ENCODE data around the gene MTA1. TPM values are rescaled to one million over a fixed set of nuclear protein-coding genes. Genes with fewer than 3 reads are reported as not detected.

Gene MTA1
- total RNA-seq, 1 donor from 2014 or later: 64.1 TPM

DNA sequence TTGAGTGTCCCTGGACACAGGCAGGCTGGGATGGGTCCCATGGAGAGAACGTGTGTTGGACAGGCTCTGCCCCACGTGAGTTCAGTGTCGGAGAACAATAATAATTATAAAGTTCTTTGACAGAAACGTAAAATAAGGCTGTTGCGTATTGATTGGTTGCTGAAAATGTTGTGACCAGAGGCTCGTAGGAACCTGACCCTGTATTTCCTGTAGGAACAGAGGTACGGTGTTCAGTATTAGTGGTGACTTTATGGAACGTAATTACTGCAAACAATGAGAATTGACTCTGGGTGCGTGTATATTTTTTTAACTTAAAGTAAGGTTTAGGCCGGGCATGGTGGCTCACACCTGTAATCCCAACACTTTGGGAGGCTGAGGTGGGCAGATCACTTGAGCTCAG is 7.8 kb downstream of the MTA1 start:
- TF ChIP-seq CTCF (conservative IDR thresholded peaks at IDR 0.05; ENCODE audit: low read depth, low read length): no peak
- no peak overlapping the region for H3K4me3 ChIP-seq (ENCODE audit: low read depth, low read length)
- DNase-seq (ENCODE audit: low read depth): no peak

- DNase-seq (ENCODE audit: low read depth): no peak
- no peak for TF ChIP-seq CTCF (conservative IDR thresholded peaks at IDR 0.05; ENCODE audit: low read depth, low read length)
- H3K4me3 ChIP-seq (ENCODE audit: low read depth, low read length): no peak overlapping the region
Observed at GRCh38 chr14:105427936-105428485, 8.4 kb downstream of the MTA1 start.

- no peak overlapping the region for H3K4me3 ChIP-seq (ENCODE audit: low read depth, low read length)
- TF ChIP-seq CTCF (conservative IDR thresholded peaks at IDR 0.05; ENCODE audit: low read depth, low read length): no peak
- no peak for DNase-seq (ENCODE audit: low read depth)
Observed at GRCh38 chr14:105430042-105430441, 10.4 kb downstream of the MTA1 start.

DNA sequence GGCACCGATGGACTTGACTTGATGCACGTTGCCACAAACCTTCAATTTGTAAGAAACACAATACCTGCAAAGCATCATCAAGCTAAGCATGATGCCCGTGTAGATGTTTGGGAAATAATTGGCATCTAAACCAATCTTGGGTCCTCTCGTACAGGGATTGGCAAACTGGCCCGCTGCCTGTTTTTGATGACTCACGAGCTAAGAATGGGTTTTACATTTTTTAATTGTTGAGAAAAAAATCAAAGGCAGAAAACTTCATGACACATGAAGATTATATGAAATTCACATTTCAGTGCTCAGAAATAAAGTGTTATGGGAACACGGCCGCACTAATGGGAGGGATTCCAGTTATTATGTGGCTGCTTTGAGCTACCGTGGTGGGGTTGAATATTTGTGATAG is 10.9 kb downstream of the MTA1 start:
- no peak for DNase-seq (ENCODE audit: low read depth)
- no peak overlapping the region for H3K4me3 ChIP-seq (ENCODE audit: low read depth, low read length)
- TF ChIP-seq CTCF (conservative IDR thresholded peaks at IDR 0.05; ENCODE audit: low read depth, low read length): no peak

DNA sequence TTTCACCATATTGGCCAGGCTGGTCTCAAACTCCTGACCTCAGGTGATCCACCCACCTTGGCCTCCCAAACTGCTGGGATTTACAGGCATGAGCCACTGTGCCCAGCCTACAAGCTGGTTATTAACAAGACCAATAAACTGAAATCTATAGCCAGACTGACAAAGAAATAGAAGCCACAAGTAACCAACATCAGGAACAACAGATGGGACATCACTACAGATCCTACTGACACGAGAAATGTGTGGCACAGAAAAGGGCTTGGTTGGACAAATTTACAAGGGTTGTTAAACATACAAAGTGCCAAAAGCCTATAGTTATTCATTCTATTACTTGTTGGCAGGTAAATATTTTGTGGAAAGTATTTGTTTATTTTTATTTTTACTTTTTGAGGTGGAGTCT is 11.6 kb downstream of the MTA1 start:
- no peak for DNase-seq (ENCODE audit: low read depth)
- H3K4me3 ChIP-seq (ENCODE audit: low read depth, low read length): no peak overlapping the region
- no peak for TF ChIP-seq CTCF (conservative IDR thresholded peaks at IDR 0.05; ENCODE audit: low read depth, low read length)

DNA sequence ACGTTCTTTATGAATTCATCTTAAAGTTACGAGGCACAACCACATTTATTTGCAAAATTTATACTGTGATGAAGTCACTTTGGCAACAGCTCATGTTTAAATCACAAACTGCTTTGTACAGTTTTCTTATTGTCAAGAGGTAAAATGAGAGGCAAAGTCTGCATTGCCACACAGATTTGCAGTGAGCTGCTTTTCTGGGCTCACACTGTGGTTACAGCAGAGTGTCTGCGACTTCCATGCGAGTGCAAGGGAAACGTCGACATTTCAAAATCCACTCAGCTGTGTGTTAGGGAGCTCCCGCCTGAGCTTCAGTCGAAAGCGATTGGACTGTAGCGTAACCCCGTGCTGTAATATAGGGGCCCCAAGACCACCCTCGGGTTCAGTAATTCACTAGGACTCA is 13.0 kb downstream of the MTA1 start:
- DNase-seq (ENCODE audit: low read depth): no peak
- no peak overlapping the region for H3K4me3 ChIP-seq (ENCODE audit: low read depth, low read length)
- TF ChIP-seq CTCF (conservative IDR thresholded peaks at IDR 0.05; ENCODE audit: low read depth, low read length): no peak

- H3K4me3 ChIP-seq (ENCODE audit: low read depth, low read length): no peak overlapping the region
- no peak for DNase-seq (ENCODE audit: low read depth)
- no peak for TF ChIP-seq CTCF (conservative IDR thresholded peaks at IDR 0.05; ENCODE audit: low read depth, low read length)
Observed at GRCh38 chr14:105433161-105433605, 13.6 kb downstream of the MTA1 start.
